H9 (cell line): ENCODE data around the gene PLA2G5. TPM values are rescaled to one million over a fixed set of nuclear protein-coding genes. Genes with fewer than 3 reads are reported as not detected.

Experiments used
- DNase-seq: peaks from one replicate; pipeline ENCODE4 v3.0.0-alpha.2; 2017
- H2AFZ ChIP-seq: one replicate; pipeline ENCODE4 v1.6.1; 2013; ENCODE audit warnings: mild to moderate bottlenecking, low read length, control low read depth, moderate library complexity
- H2AK5ac ChIP-seq: 2 replicates; pipeline ENCODE4 v1.6.1; 2013; ENCODE audit warnings: low read length, control low read depth, mixed read lengths; ENCODE audit not compliant: insufficient read length
- H2BK120ac ChIP-seq: one replicate; pipeline ENCODE4 v1.6.1; 2013; ENCODE audit warnings: low read depth, mild to moderate bottlenecking, low read length, control low read depth, inconsistent platforms; ENCODE audit not compliant: poor library complexity, severe bottlenecking
- H2BK12ac ChIP-seq: 2 replicates; pipeline ENCODE4 v1.6.1; 2013; ENCODE audit warnings: low read length, control low read depth, mixed read lengths, low read depth; ENCODE audit not compliant: insufficient read length
- H2BK15ac ChIP-seq: 2 replicates; pipeline ENCODE4 v1.6.1; 2013; ENCODE audit warnings: low read depth, low read length, control low read depth
- H2BK20ac ChIP-seq: one replicate; pipeline ENCODE4 v1.6.1; 2013; ENCODE audit warnings: low read depth, mild to moderate bottlenecking, low read length, control low read depth, inconsistent platforms; ENCODE audit not compliant: poor library complexity, severe bottlenecking
- H2BK5ac ChIP-seq: 2 replicates; pipeline ENCODE4 v1.6.1; 2013; ENCODE audit warnings: low read length, control low read depth, mixed read lengths; ENCODE audit not compliant: insufficient read length
- H3K14ac ChIP-seq: 2 replicates; pipeline ENCODE4 v1.6.1; 2013; ENCODE audit warnings: low read length, control low read depth; ENCODE audit not compliant: insufficient read depth
- H3K18ac ChIP-seq: 2 replicates; pipeline ENCODE4 v1.6.1; 2013; ENCODE audit warnings: low read depth, mild to moderate bottlenecking, mixed read lengths, low read length, control low read depth; ENCODE audit not compliant: insufficient read length
- H3K23ac ChIP-seq: 2 replicates; pipeline ENCODE4 v1.6.1; 2013; ENCODE audit warnings: low read length, control low read depth, mixed read lengths, low read depth; ENCODE audit not compliant: insufficient read length
- H3K23me2 ChIP-seq: 2 replicates; pipeline ENCODE4 v1.6.1; 2013; ENCODE audit warnings: low read depth, mild to moderate bottlenecking, mixed read lengths, low read length, control low read depth; ENCODE audit not compliant: insufficient read length, poor library complexity, severe bottlenecking
- H3K27ac ChIP-seq: 2 replicates; pipeline ENCODE4 v1.5.1; 2013; ENCODE audit warnings: low read length, control low read depth, mixed read lengths, low read depth; ENCODE audit not compliant: insufficient read length
- H3K27me3 ChIP-seq: 2 replicates; pipeline ENCODE4 v1.6.1; 2013; ENCODE audit warnings: low read length, control low read depth, inconsistent platforms; ENCODE audit not compliant: insufficient read depth
- H3K4ac ChIP-seq: 2 replicates; pipeline ENCODE4 v1.6.1; 2013; ENCODE audit warnings: low read depth, mild to moderate bottlenecking, control low read depth, inconsistent platforms, low read length, moderate library complexity
- H3K4me1 ChIP-seq: 2 replicates; pipeline ENCODE4 v1.6.1; 2013; ENCODE audit warnings: low read length, control low read depth, inconsistent platforms; ENCODE audit not compliant: insufficient read depth
- H3K4me2 ChIP-seq: 2 replicates; pipeline ENCODE4 v1.6.1; 2013; ENCODE audit warnings: low read length, control low read depth, mixed read lengths; ENCODE audit not compliant: insufficient read length, insufficient read depth
- H3K56ac ChIP-seq: 2 replicates; pipeline ENCODE4 v1.6.1; 2013; ENCODE audit warnings: low read depth, mild to moderate bottlenecking, mixed read lengths, low read length, control low read depth; ENCODE audit not compliant: insufficient read length
- H3K79me1 ChIP-seq: 2 replicates; pipeline ENCODE4 v1.6.1; 2013; ENCODE audit warnings: low read depth, mild to moderate bottlenecking, moderate library complexity, low read length, control low read depth, inconsistent platforms; ENCODE audit not compliant: insufficient read depth, poor library complexity, severe bottlenecking
- H3K79me2 ChIP-seq: 2 replicates; pipeline ENCODE4 v1.6.1; 2013; ENCODE audit warnings: low read length, control low read depth, inconsistent platforms; ENCODE audit not compliant: insufficient read depth
- H3K9ac ChIP-seq: 2 replicates; pipeline ENCODE4 v1.6.1; 2013; ENCODE audit warnings: low read length, control low read depth, mixed read lengths; ENCODE audit not compliant: insufficient read length; ENCODE audit errors: extremely low read depth
- H3K9me3 ChIP-seq: one replicate; pipeline ENCODE4 v1.6.1; 2013; ENCODE audit warnings: low read depth, low read length, inconsistent platforms; ENCODE audit not compliant: control insufficient read depth
- H3T11ph ChIP-seq: one replicate; pipeline ENCODE4 v1.6.1; 2013; ENCODE audit warnings: mild to moderate bottlenecking, low read length, control low read depth, inconsistent platforms
- H4K20me1 ChIP-seq: one replicate; pipeline ENCODE4 v1.6.1; 2013; ENCODE audit not compliant: control insufficient read depth, insufficient read length, insufficient read depth
- H4K5ac ChIP-seq: 2 replicates; pipeline ENCODE4 v1.6.1; 2013; ENCODE audit warnings: low read depth, mild to moderate bottlenecking, mixed read lengths, low read length, control low read depth; ENCODE audit not compliant: insufficient read length
- H4K8ac ChIP-seq: replicated peaks from 2 replicates; pipeline ENCODE4 v1.6.1; 2013; ENCODE audit warnings: low read length, control low read depth, mixed read lengths, low read depth; ENCODE audit not compliant: insufficient read length
- H4K91ac ChIP-seq: 2 replicates; pipeline ENCODE4 v1.6.1; 2013; ENCODE audit warnings: low read depth, mild to moderate bottlenecking, moderate library complexity, mixed read lengths, low read length, control low read depth; ENCODE audit not compliant: insufficient read length
- H3K27ac Mint-ChIP-seq, 3 experiments: 2 replicates in 2 of 3; 3 replicates in 1 of 3; pipeline ENCODE4 v1.8.0; 2020 to 2021; ENCODE audit warnings: mixed read lengths in 3 of 3, mild to moderate bottlenecking in 1 of 3, moderate library complexity in 1 of 3
- H3K27me3 Mint-ChIP-seq: 2 replicates; pipeline ENCODE4 v1.8.0; 2021; ENCODE audit warnings: low read depth, mild to moderate bottlenecking, moderate library complexity, mixed read lengths
- H3K36me3 Mint-ChIP-seq, 3 experiments: 2 replicates in 2 of 3; 3 replicates in 1 of 3; pipeline ENCODE4 v1.8.0; 2020 to 2021; ENCODE audit warnings: low read depth in 3 of 3, mixed read lengths in 3 of 3; ENCODE audit not compliant: insufficient read depth in 1 of 3
- H3K4me1 Mint-ChIP-seq, 2 experiments: 2 replicates each; pipeline ENCODE4 v1.8.0; 2020; ENCODE audit warnings: mixed read lengths in 2 of 2
- H3K4me3 Mint-ChIP-seq, 2 experiments: 2 replicates in 1 of 2; 3 replicates in 1 of 2; pipeline ENCODE4 v1.8.0; 2020 to 2021; ENCODE audit warnings: mild to moderate bottlenecking in 2 of 2, mixed read lengths in 2 of 2, moderate library complexity in 1 of 2
- H3K9me3 Mint-ChIP-seq, 2 experiments: 2 replicates in 1 of 2; 3 replicates in 1 of 2; pipeline ENCODE4 v1.8.0; 2020; ENCODE audit warnings: mild to moderate bottlenecking in 2 of 2, mixed read lengths in 2 of 2, moderate library complexity in 1 of 2
- WGBS: extraction: QIAGEN DNeasy Blood & Tissue Kit; methylation state at CpG from one replicate; pipeline ENCODE4 v1.1.7; 2013; ENCODE audit warnings: missing lambda C conversion rate, low lambda C conversion rate, mixed read lengths; ENCODE audit not compliant: insufficient read length; ENCODE audit errors: extremely low coverage; 5-methylcytosine and 5-hydroxymethylcytosine counted together
- total RNA-seq: library from RNA; stranded (reverse); gene quantifications from 2 replicates; pipeline ENCODE4 v1.2.1, GENCODE V29; 2021
- TF ChIP-seq, protein P1 (sequence below): fragments of 200-600 bp; sonication (generic); conservative IDR thresholded peaks from 3 replicates; pipeline ENCODE4 v1.8.0; 2021; ENCODE audit warnings: antibody characterized with exemption, mild to moderate bottlenecking

PLA2G5 gene
- total RNA-seq, 1 experiment from 2014 or later = not detected

DNA sequence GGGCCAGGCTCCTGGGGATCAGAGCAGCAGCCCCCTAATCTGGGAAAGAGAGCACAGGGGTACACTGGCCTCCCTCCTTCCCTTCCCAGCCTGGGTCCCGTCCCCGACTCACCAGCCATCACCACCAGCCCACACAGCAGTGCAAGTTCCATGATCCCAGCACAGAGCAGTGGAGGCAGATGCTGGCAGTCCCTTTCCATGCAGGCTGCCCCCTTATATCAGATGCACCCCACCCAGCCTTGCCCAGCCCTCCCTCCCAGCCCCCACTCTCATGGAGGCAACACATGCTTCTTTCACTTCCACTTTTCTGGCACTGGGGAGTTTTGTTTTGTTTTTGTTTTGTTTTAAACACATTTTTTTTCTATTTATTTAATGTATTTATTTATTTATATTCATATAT lies 49.4 kb downstream of the PLA2G5 start, which contains the start of gene PLA2G2D:
TSS of gene PLA2G2D (minus strand) at position 190 of the 400 bp plus-strand sequence. CDS start at position 152, 38 bp downstream.
- no peaks in the 10 kb centered on the region for H3K36me3 Mint-ChIP-seq
- H2BK5ac ChIP-seq = peak within 1 kb of the TSS; percentile 35

More for the DNA sequence above, 49.4 kb downstream of the PLA2G5 start, which contains the start of gene PLA2G2D:
- Mint-ChIP-seq H3K9me3 (no peaks in the 10 kb centered on the region), H3K27ac (no peak within 1 kb of the TSS), H3K4me1 (peaks cover 7 to 12% of the 10 kb centered on the region in 2 experiments), H3K27me3 (peaks cover 17% of the 10 kb centered on the region), H3K4me3 (no peak within 1 kb of the TSS)
- Histone ChIP-seq H3K23me2 (no peaks in the 10 kb centered on the region), H3K27ac (no peak within 1 kb of the TSS), H3K9ac (no peak within 1 kb of the TSS), H3K18ac (peak within 1 kb of the TSS; percentile 11), H3K27me3 (no peaks in the 10 kb centered on the region; the same call in 1 of the 2 replicates), H3K56ac (no peak within 1 kb of the TSS), H3K4me2 (no peak within 1 kb of the TSS), H3K9me3 (no peaks in the 10 kb centered on the region), H2BK12ac (no peak within 1 kb of the TSS), H3K14ac (no peak within 1 kb of the TSS), H2BK15ac (no peak within 1 kb of the TSS), H2BK20ac (no peak within 1 kb of the TSS), H4K91ac (no peak within 1 kb of the TSS), H4K5ac (no peak within 1 kb of the TSS), H3K4me1 (no peaks in the 10 kb centered on the region), H3T11ph (no peak within 1 kb of the TSS), H4K8ac (no peak within 1 kb of the TSS), H3K4ac (no peak within 1 kb of the TSS), H3K79me1 (no peaks in the 10 kb centered on the region), H2BK120ac (no peak within 1 kb of the TSS), H4K20me1 (no peaks in the 10 kb centered on the region), H2AFZ (no peak within 1 kb of the TSS), H3K23ac (no peak within 1 kb of the TSS), H3K79me2 (no peaks in the 10 kb centered on the region), H2AK5ac (no peak within 1 kb of the TSS)
- no CpG with 5 or more reads among the region's 2 CpGs for WGBS
- no peak for DNase-seq
- TF ChIP-seq, protein P1, sequence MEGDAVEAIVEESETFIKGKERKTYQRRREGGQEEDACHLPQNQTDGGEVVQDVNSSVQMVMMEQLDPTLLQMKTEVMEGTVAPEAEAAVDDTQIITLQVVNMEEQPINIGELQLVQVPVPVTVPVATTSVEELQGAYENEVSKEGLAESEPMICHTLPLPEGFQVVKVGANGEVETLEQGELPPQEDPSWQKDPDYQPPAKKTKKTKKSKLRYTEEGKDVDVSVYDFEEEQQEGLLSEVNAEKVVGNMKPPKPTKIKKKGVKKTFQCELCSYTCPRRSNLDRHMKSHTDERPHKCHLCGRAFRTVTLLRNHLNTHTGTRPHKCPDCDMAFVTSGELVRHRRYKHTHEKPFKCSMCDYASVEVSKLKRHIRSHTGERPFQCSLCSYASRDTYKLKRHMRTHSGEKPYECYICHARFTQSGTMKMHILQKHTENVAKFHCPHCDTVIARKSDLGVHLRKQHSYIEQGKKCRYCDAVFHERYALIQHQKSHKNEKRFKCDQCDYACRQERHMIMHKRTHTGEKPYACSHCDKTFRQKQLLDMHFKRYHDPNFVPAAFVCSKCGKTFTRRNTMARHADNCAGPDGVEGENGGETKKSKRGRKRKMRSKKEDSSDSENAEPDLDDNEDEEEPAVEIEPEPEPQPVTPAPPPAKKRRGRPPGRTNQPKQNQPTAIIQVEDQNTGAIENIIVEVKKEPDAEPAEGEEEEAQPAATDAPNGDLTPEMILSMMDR = no peak
